Skeletal muscle cell (primary cell): Measurements from ENCODE around the gene PAPLN.
"Not testable (repeated sequence)": the region's sequence is repeated elsewhere in the genome, so short reads cannot be mapped to it uniquely, and the experiment has no call there.

ENCODE experiments used
- DNase-seq: peaks from one replicate; pipeline ENCODE4 v3.0.0-alpha.2; 2010; ENCODE audit warnings: low read depth
- H3K4me3 ChIP-seq: 2 replicates; pipeline ENCODE4 v1.5.1; 2011; ENCODE audit warnings: low read depth, mild to moderate bottlenecking, control low read depth, low read length, moderate library complexity

The PAPLN gene

DNA sequence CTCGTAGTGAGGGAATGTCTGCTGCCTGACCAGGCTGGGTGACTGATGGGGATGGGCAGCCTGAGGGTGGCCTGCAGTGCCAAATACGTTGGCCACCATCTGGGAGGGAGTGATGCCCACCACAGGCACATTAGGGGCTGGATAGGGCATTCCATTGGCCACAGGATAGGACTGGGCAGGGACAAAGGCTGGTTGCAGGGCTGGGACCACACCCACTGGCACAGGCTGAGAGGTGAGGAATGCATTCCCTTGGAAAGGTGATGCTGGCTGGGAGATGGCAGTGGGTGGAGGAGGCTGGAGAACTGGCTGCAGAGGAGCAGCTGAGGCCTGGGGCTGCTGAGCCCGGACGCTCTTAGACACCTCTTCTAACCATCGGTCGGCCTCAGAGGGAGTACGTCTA lies 39.5 kb downstream of the PAPLN start:
- no peak for DNase-seq
- H3K4me3 ChIP-seq, result no peak overlapping the region

DNA sequence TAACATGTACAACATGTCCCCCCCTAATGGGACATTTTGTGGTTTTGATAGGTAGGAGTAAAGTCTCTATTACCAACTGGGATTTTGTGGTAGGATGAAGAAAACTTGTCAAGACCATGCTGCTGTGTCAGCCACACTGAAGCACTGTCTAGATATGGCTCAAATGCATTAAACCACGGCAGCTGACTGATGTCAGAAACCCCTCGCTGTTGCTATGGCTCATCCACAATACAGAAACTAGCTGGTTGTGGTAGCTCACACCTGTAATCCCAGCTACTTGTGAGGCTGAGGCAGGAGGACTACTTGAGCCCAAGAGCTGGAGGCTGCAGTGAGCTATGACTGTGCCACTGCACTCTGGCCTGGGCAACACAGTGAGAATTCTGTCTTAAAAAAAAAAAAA lies 40.1 kb downstream of the PAPLN start:
- DNase-seq, result no peak
- H3K4me3 ChIP-seq, result no peak overlapping the region

DNA sequence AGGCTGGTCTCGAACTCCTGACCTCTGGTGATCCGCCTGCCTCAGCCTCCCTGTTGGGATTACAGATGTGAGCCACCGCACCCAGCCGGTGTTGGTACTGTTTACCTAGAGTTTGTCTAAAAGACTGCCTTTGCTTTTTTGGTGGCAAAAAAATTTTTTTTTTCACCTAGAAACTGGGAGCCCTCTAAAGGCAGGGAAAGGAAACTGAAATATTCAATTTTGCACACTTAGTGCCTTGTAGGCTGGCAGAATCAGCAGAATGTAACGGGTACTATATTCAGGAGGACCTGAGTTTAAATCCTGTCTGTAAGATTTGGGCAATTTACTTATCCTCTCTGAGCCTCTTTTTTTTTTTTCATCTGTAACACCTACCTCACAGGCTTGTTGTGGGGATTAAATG lies 43.6 kb downstream of the PAPLN start:
- H3K4me3 ChIP-seq, result no peak overlapping the region
- no peak for DNase-seq

DNA sequence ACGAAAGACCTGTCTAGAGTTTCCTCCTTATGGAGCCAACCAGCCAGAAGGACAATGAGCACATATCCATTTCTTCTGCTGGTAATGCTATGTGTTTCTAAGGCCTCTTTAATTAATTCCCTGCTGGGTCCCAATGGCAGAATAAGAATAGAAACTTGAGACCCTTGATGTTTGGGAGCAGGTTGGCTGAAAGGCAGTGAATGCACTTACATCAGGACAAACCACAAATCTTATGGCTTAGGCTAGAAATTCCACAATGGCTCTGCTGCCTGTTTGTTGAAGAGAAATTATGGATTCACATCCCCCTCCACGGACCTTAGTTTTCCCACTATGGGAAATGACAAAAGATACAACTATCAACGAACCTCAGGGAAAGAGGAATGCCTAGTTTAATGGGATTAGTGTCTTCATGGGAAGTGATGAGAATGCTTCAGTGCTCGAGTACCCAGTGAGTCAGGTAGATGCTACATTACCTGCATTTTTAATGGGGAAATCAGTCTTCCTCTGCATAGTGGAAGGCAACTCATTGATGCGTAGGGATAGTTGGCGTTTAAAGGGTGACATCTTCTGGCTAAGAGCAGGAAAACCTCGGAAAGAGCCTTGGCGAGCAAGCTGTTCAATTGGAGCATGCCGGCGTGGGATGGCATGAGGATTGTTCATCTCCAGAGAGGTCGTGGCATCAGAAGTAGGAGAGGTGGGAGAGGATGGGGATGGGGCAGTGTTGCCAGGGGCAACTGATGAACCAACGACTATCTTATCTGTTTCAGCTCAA lies 46.5 kb downstream of the PAPLN start:
- no peak overlapping the region for H3K4me3 ChIP-seq
- DNase-seq, result no peak

DNA sequence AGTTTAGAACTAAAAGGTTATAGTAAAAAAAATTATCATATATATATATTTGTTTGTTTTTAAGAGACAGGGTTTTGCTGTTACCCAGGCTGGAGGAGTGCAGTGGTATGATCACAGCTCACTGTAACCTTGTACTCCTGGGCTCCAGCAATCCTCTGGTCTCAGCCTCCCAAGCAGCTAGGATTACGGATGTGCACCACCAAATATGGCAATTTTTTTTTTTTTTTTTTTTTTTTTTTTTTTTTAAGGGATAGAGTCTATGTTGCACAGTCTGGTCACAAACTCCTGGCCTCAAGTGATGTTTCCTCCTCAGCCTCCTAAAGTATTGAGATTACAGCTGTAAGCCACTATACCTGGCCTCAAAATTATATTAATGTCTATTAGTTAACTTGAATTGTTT lies 48.7 kb downstream of the PAPLN start:
- DNase-seq, result no peak
- H3K4me3 ChIP-seq, result no peak overlapping the region

DNA sequence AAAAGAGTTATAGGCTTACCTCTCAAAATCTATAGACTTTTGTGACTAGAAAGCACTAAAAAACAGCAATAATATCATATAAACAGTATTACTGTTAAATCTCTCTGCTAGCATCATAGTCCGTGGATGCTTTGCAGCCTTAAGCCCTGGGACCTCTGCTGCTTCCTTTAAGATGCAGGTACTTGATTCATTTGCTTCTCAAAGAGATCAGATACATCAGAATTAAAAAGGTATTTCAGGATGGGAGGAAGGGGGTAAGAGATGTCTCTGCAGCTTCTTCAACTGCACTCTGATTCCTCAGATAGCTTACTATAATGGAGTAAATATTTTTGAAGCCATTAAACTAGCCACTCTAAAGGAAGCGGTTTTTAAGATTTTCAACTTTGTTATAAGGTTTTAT lies 49.3 kb downstream of the PAPLN start:
- no peak for DNase-seq
- no peak overlapping the region for H3K4me3 ChIP-seq

DNA sequence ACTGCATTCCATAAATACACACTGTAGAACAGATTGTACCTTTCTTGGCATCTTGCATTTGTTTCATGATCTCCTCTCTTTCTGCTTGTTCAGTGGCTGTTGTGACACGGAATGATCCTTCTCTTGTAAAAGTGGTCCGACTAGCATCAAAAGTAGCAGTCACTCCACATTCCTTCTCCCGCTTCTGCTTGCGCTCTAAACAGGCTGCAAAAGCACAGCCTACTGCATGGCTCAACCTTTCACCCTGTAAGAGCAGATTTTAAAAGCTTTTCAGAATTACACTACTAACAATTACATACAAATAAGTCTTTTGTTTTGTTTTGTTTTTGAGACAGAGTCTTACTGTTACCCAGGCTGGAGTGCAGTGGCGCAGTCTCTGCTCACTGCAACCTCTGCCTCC lies 49.8 kb downstream of the PAPLN start:
- H3K4me3 ChIP-seq, result no peak overlapping the region
- no peak for DNase-seq

DNA sequence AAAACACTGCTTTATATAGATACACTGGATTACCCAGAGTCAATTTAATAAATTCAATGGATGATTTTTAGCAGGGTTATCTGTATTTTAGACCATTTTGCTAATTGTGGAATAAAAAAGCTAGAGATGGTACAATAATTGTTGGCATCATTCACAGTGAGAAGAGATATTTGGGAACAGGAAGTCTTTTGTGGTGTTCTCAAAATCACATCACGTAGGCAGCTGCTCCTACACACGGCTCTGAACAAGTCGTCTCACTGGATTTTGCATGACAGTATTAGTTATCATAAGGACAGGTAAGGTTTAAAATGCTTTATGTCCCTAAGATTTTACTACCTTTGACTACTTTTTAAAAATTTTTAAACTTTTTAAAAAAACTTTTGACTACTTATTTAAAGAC lies 52.0 kb downstream of the PAPLN start:
- no peak for DNase-seq
- H3K4me3 ChIP-seq, result no peak overlapping the region

DNA sequence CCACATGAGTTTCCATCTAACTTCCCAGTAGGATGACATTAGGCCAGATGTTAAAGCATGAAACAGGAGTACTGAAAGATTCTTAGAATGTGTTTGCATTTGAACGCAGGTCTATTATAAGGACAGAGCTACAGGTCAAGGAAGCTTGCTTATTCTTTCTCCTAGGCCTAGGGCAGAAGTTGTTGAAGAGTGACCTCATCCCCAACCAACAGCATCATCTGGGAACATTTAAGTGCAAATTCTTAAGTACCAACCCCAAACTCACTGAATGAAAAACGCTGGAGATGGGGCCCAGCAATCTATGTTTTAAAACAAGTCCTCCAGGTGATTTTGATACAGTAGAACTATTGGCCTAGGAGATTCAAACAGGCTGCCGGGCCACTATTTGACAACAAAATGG lies 52.4 kb downstream of the PAPLN start:
- DNase-seq, result no peak
- H3K4me3 ChIP-seq, result no peak overlapping the region

DNA sequence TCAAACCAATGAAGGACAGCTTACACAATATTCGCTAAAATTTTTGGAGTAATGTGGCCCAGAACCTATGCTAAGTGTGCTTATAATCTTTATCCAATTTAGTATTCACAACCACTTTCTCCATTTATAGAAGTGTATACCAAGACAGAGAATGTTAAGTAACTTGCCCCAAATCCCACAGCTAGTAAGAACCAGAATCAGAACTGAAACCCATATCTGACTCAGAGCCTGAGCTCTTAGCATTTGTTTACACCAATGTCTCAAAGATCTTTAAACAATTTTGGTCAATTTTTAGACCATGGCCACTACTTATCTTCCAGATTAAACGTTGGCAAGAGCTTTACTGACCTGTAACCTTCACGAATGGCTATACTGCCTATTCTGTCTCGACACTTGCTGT lies 53.0 kb downstream of the PAPLN start:
- DNase-seq, result no peak
- no peak overlapping the region for H3K4me3 ChIP-seq

DNA sequence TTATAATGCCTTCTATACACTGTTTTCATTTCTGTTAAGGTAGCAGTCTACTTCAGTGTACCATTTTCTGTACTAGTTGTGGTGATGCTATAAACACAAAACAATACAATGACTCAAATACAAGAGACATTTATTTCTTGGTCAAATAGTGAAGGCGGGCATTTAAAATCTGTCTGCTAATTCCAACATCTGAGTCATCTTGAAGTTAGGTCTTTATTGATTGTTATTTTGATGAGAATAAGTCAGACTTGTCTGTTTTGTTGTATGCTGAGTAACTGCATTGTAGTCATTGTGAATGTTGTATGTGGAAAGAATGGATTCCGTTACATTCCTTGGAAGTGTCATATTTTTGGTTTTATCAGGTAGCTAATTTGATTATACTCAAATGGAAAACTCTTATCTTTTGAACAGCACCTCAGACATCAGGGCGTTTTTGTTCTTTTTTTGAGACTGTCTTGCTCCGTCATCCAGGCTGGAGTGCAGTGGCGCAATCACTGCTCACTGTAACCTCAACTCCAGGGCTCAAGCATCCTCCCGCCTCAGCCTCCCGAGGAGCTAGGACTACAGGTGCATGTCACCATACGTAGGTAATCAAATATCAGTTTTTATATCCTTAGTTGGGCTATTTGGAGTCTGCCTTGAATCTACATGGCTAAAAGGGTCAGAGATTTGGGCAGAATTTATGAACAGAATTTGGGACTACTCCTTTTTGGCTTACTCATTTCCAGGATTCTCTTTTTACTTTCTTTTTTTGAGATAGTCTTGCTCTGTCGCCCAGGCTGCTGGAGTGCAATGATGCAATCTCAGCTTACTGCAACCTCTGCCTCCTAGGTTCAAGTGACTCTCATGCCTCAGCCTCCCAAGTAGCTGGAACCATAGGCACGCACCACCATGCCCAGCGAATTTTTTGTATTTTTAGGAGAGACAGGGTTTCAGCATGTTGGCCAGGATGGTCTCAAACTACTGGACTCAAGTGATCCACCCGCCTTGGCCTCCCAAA lies 56.8 kb downstream of the PAPLN start:
- DNase-seq, result no peak
- H3K4me3 ChIP-seq, result no peak overlapping the region

DNA sequence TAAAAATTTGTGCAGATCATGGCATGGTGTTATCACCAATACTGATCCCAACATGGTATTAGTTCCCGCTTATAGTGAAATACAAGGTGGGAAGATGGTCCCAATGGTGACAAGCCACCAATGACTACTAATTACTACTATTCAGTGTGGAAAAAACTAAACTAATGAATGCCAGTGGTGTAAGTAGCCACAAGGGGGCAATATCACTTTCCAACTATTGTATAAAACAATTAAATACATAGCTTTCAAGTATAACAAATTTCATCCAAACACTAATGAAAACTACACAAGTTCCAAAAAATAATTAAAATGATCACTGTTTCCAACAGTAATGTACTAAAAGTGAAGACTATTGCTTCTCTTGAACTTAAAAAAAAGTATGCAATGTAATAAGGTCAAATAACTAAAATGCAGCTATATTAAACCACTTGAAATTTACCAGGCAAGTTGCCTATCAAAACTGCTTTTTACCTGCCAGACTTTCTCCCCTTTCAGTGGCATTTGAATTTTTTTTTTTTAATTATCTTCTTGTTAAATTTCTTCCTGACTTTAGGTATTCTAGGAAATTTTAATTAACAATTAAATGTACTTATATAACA lies 58.0 kb downstream of the PAPLN start:
- no peak for DNase-seq
- no peak overlapping the region for H3K4me3 ChIP-seq

DNA sequence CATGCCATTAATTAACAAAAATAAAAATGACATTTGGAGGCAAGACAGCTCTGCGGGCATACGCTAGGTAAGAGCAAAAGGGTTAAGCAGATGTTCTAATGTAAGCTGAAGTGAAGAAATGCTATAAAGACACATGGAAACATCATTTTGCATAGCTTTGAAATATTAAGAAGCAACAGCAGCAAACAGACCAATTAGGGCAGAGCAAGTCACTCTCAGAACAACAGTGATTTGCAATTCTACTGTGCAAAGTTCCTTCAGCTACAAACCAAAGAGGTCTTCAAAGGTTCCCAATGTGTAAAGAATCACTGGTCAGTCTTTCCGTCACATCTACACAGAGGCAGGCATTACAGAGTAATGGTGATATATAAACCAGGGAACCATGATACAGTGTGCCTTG lies 68.2 kb downstream of the PAPLN start:
- DNase-seq, result no peak
- H3K4me3 ChIP-seq, result no peak overlapping the region

DNA sequence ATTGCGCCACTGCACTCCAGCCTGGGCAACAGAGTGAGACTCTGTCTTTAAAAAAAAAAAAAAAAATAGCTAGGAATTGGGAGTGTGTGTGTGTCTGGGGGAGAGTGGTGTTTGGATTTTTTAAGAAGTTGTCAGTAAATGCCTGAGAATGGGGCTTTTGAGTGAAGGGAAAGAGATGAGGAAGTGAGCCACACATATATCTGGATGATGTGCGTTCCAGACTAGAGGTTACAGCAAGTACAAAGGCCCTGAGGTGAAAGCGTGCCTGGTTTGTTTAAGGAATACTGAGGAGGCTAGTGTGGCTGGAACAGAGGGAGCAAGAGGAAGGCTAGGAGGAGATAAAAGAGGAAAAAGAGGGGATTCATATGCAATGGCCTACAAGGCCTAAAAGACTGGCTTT lies 70.0 kb downstream of the PAPLN start:
- no peak for DNase-seq
- H3K4me3 ChIP-seq, result no peak overlapping the region

DNA sequence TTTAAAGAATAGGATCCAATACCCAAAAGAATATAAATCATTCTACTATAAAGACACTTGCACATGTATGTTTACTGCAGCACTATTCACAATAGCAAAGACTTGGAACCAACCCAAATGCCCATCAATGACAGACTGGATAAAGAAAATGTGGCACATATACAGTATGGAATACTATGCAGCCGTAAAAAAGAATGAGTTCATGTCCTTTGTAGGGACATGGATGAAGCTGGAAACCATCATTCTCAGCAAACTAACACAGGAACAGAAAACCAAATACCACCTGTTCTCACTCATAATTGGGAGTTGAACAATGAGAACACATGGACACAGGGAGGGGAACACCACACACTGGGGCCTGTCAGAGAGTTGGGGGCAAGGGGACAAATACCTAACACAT lies 71.9 kb downstream of the PAPLN start:
- DNase-seq, H3K4me3 ChIP-seq: not testable (repeated sequence)

DNA sequence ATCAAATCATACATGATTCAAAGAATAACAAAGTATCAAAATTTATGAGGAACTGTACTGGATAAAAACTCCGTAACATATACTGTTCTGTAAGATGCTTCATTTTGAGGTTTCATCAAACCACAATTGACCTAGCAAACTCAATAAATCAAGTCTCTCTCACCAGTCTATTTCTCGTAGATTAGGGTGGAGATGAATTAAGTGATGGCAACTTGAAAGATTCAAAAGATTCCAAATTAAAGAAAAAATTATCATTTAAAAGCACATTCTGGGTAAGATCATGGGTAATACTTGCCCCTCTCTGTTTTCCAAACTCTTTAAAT lies 74.4 kb downstream of the PAPLN start:
- no peak for DNase-seq
- no peak overlapping the region for H3K4me3 ChIP-seq

DNA sequence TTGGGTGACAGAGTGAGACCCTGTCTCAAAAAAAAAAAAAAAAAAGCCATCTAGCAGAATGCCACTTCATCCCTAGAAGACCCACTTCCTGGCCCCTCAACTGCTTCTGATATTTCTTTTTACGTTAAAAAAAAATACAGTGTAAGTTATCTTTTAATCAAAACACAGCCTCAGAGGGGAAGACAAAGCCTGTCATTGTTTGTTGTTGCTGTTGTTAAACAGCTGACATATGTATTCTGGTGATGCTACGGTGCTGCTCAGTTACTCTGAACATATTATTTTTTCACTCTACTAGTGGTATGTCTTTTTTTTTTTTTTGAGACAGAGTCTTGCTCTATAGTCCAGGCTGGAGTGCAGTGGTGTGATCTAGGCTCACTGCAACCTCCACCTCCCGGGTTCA lies 75.4 kb downstream of the PAPLN start:
- DNase-seq, result no peak
- H3K4me3 ChIP-seq, result no peak overlapping the region

DNA sequence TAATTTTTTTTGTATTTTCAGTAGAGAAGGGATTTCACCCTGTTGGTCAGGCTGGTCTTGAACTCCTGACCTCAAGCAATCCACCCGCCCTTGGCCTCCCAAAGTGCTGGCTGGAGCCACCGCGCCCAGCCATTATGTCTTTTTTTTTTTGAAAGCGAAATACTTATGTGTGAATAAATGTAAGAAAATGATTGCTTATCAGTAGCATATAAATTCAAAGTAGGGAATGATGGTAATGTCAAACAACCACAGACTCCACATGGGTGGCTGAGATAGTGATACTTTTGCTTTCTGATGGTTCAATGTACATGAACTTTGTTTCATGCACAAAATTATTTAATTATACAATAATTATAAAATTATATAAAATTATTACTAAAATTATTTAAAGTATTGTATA lies 75.8 kb downstream of the PAPLN start:
- DNase-seq, result no peak
- H3K4me3 ChIP-seq, result no peak overlapping the region

DNA sequence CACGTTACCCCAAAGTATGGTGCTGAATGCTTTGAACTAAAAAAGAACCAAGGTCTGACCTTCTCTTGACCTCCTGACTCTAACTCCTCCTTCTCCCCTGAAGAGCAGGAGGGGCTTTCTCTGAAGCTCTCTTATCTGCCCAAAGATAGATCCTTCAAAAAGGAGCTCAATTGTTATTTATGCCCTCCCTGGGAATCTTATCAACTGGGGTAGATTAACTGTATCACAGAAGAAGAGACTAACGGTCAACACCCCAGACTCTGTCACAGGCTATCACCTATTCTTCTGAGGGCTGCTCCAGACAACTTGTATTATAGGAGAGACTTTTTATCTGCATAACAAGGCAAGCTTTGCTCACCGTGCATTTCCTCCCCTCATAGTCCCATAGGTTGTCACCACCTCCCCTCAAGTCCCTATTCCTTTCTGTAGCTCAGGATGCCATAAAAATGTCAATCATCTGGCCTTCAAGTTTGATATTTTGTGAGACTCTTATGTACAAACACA lies 86.6 kb downstream of the PAPLN start:
- H3K4me3 ChIP-seq, result no peak overlapping the region
- no peak for DNase-seq
